Endothelial cell of umbilical vein (primary cell): ENCODE results near the gene PDE11A. TPM values are rescaled to one million over a fixed set of nuclear protein-coding genes. Genes with fewer than 3 reads are reported as not detected.

Source experiments
- BruUV-seq: library from RNA; stranded (reverse); fragments of 400-500 nt; replicated peaks from 2 replicates; lab custom pipeline; 2021; lab: Mats Ljungman, UMichigan
- CTCF ChIA-PET: fragments of 300-600, 350-600 bp; sonication (Branson Sonifier 250); formaldehyde crosslinking; loops from one replicate; lab custom pipeline; 2021; ENCODE audit warnings: antibody characterized with exemption, inconsistent platforms; lab: Charles Lee
- POLR2A ChIA-PET: fragments of 300-600, 350-600 bp; sonication (Branson Sonifier 250); formaldehyde crosslinking; loops from one replicate; lab custom pipeline; 2021; ENCODE audit warnings: antibody characterized with exemption, inconsistent platforms; lab: Charles Lee
- DNase-seq: peaks from one replicate; pipeline ENCODE4 v3.0.0-alpha.2; 2011; ENCODE audit warnings: low read depth, low spot score
- FAIRE-seq: peaks from 2 replicates; lab custom pipeline; 2011; peaks lifted over from hg19 to GRCh38; lab: Jason Lieb, UNC
- H2AFZ ChIP-seq: 2 replicates; pipeline ENCODE4 v1.6.0; 2012; ENCODE audit warnings: low read depth, low read length, control low read depth, inconsistent platforms
- H3K27ac ChIP-seq: 2 replicates; pipeline ENCODE4 v1.5.1; 2011; ENCODE audit warnings: low read depth, mild to moderate bottlenecking, control low read depth, low read length, moderate library complexity; ENCODE audit not compliant: insufficient read depth
- H3K27me3 ChIP-seq, 2 experiments: 2 replicates each; pipeline versions ENCODE4 v1.6.0 to v1.6.1; 2011; ENCODE audit warnings: low read length in 2 of 2, mixed read lengths in 1 of 2; ENCODE audit not compliant: control insufficient read depth in 2 of 2, insufficient read depth in 2 of 2
- H3K36me3 ChIP-seq, 2 experiments: 2 replicates in 1 of 2; 3 replicates in 1 of 2; pipeline ENCODE4 v1.5.1; 2011; ENCODE audit warnings: low read length in 2 of 2, mild to moderate bottlenecking in 1 of 2, moderate library complexity in 1 of 2; ENCODE audit not compliant: control insufficient read depth in 2 of 2, insufficient read depth in 2 of 2; ENCODE audit errors: extremely low read depth in 1 of 2
- H3K4me1 ChIP-seq: 3 replicates; pipeline ENCODE4 v1.5.1; 2011; ENCODE audit warnings: mild to moderate bottlenecking, low read length; ENCODE audit not compliant: control insufficient read depth, insufficient read depth; ENCODE audit errors: extremely low read depth
- H3K4me2 ChIP-seq: 2 replicates; pipeline ENCODE4 v1.6.1; 2011; ENCODE audit warnings: low read length, control low read depth, mixed read lengths; ENCODE audit not compliant: insufficient read depth
- H3K4me3 ChIP-seq, 3 experiments: fragments of 200-600 bp in 1 of 3; sonication (generic), shearing (Covaris generic) in 1 of 3; replicated peaks in 1 of 3; 2 replicates each; pipeline ENCODE4 v1.5.1; 2011 to 2016; ENCODE audit warnings: control low read depth in 3 of 3, low read length in 3 of 3, mild to moderate bottlenecking in 2 of 3, inconsistent platforms in 1 of 3, low read depth in 1 of 3, moderate library complexity in 1 of 3; ENCODE audit not compliant: insufficient read depth in 1 of 3
- H3K79me2 ChIP-seq: 2 replicates; pipeline ENCODE4 v1.6.0; 2012; ENCODE audit warnings: low read length, inconsistent platforms; ENCODE audit not compliant: control insufficient read depth, insufficient read depth
- H3K9ac ChIP-seq: replicated peaks from 2 replicates; pipeline ENCODE3; 2011; ENCODE audit warnings: low read length, control low read depth; ENCODE audit not compliant: insufficient read depth; ENCODE audit errors: extremely low read depth
- H3K9me1 ChIP-seq: replicated peaks from 3 replicates; pipeline ENCODE4 v1.6.0; 2011; ENCODE audit warnings: mild to moderate bottlenecking, low read length; ENCODE audit not compliant: control insufficient read depth, insufficient read depth; ENCODE audit errors: extremely low read depth
- H3K9me3 ChIP-seq: replicated peaks from 2 replicates; pipeline ENCODE4 v1.5.1; 2012; ENCODE audit warnings: low read length, inconsistent platforms; ENCODE audit not compliant: control insufficient read depth, insufficient read depth
- H4K20me1 ChIP-seq: replicated peaks from 2 replicates; pipeline ENCODE3; 2011; ENCODE audit warnings: mild to moderate bottlenecking, low read length; ENCODE audit not compliant: control insufficient read depth, insufficient read depth; ENCODE audit errors: extremely low read depth
- EZH2 ChIP-seq: IDR thresholded peaks from 2 replicates; pipeline ENCODE4 v1.6.1; 2012; ENCODE audit warnings: borderline replicate concordance, low read depth, mild to moderate bottlenecking, moderate library complexity, low read length, inconsistent platforms; ENCODE audit not compliant: severe bottlenecking
- FOS ChIP-seq: IDR thresholded peaks from 2 replicates; pipeline ENCODE4 v1.6.1; 2011; ENCODE audit warnings: mild to moderate bottlenecking, low read length, moderate library complexity, borderline replicate concordance; ENCODE audit not compliant: insufficient read depth
- GATA2 ChIP-seq: IDR thresholded peaks from 2 replicates; pipeline ENCODE4 v1.7.0; 2011; ENCODE audit warnings: low read depth, mild to moderate bottlenecking, moderate library complexity, mixed read lengths, low read length; ENCODE audit not compliant: insufficient read length, insufficient read depth
- JUN ChIP-seq: IDR thresholded peaks from 2 replicates; pipeline ENCODE4 v1.6.1; 2011; ENCODE audit warnings: borderline replicate concordance, low read depth; ENCODE audit not compliant: insufficient read length, insufficient read depth
- MYC ChIP-seq: IDR thresholded peaks from one replicate; pipeline ENCODE4 v1.6.1; 2011; ENCODE audit warnings: mild to moderate bottlenecking, low read depth, low read length
- POLR2A ChIP-seq: IDR thresholded peaks from 2 replicates; pipeline ENCODE4 v1.6.1; 2012; ENCODE audit warnings: low read depth, mild to moderate bottlenecking, control low read depth, low read length
- POLR2AphosphoS5 ChIP-seq: IDR thresholded peaks from 2 replicates; pipeline ENCODE4 v1.6.1; 2012; ENCODE audit warnings: low read depth, mild to moderate bottlenecking, control low read depth, low read length, moderate library complexity; ENCODE audit not compliant: insufficient read depth
- dilution Hi-C: fragments of 300-500 bp; cut with MboI; formaldehyde crosslinking; loops from one replicate; pipeline ENCODE4 v1.15.0; 2019; ENCODE audit warnings: low sequenced_read_pairs; ENCODE audit not compliant: extremely low pct_ligation_motif_present
- intact Hi-C: fragments of 100-400 bp; cut with micrococcal nuclease; formaldehyde crosslinking; loops from one replicate; pipeline ENCODE4 v1.10.0; 2022
- polyA plus RNA-seq, 4 experiments: library from polyadenylated mRNA; depleted of rRNA in 3 of 4; stranded (reverse) in 3 of 4; unstranded in 1 of 4; fragments of >200 nt; gene quantifications; 2 replicates each; pipeline versions ENCODE4 v1.2.1 to v1.2.3, GENCODE V29; 2011 to 2012; ENCODE audit warnings: missing spikeins in 1 of 4
- total RNA-seq: library from RNA; stranded (reverse); gene quantifications from 2 replicates; pipeline ENCODE4 v1.2.3, GENCODE V29; 2021
- TF ChIP-seq, protein P1 (sequence below): IDR thresholded peaks from 2 replicates; pipeline ENCODE4 v1.6.1; 2011; ENCODE audit not compliant: insufficient read depth, insufficient read length
- TF ChIP-seq, protein P2 (sequence below), 2 donors: IDR thresholded peaks; 1 replicate in 1 of 2; 2 replicates in 1 of 2; pipeline ENCODE4 v1.5.1; 2011; ENCODE audit warnings: low read length in 2 of 2, mild to moderate bottlenecking in 2 of 2, moderate library complexity in 2 of 2, control low read depth in 1 of 2, inconsistent platforms in 1 of 2, low read depth in 1 of 2; ENCODE audit not compliant: insufficient read depth in 1 of 2; ENCODE audit errors: extremely low read depth in 1 of 2

PDE11A gene
- total and polyA plus RNA-seq, 2 donors (not counting 3 experiments of a cell fraction or from before 2014, with no cell fraction given) = 0.07 to 0.51 TPM

DNA sequence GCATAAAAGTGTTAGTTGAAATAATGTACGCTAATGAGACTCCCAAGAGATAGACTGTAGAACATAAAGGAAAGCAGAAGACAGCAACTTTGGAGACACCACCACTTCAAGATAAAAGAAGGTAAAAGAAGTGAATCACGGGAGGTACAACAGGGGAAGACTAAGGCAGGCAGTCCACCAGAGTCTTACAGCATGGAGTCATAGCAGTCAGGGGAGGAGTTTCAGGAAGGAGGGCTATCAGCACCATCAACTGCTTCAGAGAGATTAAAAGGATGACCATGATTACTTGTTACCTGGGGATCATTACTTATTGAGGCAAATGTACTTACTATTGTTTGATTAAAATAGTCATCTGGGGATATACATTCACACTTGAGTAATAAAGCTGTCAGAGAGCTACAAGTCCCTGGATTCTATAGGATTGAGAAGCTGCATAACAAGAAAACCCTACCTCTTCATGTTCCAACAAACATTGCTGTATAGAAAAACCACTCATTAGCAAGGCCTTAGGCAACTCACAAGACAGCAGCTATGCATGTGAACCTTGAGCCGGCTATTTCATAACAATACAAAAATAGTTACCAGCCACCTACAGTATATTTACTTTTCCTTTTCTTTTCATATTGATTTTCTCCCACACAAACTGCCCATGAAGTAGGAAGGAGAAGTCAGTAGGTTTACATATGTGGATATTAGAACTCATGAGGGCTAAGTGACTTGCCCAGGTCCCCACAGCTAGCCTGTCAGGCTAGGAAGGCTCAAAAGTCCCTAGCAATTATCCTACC, 101.7 kb downstream of the PDE11A start:
- H3K4me3 ChIP-seq = no peak overlapping the region
- FAIRE-seq (no peak), DNase-seq (no peak)
- no peaks in the 10 kb centered on the region for H3K79me2 ChIP-seq
- H3K9me1 ChIP-seq = no peaks in the 10 kb centered on the region
- intact Hi-C loops (no loop called here), dilution Hi-C loops (no loop called here)
- CTCF ChIA-PET = no interaction called here
- POLR2A ChIA-PET = no interaction called here
- no peaks in the 10 kb centered on the region for H3K4me1 ChIP-seq
- H3K9me3 ChIP-seq = no peaks in the 10 kb centered on the region
- no peaks in the 10 kb centered on the region for H4K20me1 ChIP-seq
- H3K4me2 ChIP-seq = no peak overlapping the region
- TF ChIP-seq FOS = no peak
- no peak for TF ChIP-seq JUN
- no peak for TF ChIP-seq MYC
- BruUV-seq = no TSS peak
- no peaks in the 10 kb centered on the region for H3K27me3 ChIP-seq
- H3K27ac ChIP-seq = no peak overlapping the region
- H2AFZ ChIP-seq = no peak overlapping the region
- no peaks in the 10 kb centered on the region for H3K36me3 ChIP-seq
- no peak overlapping the region for H3K9ac ChIP-seq

DNA sequence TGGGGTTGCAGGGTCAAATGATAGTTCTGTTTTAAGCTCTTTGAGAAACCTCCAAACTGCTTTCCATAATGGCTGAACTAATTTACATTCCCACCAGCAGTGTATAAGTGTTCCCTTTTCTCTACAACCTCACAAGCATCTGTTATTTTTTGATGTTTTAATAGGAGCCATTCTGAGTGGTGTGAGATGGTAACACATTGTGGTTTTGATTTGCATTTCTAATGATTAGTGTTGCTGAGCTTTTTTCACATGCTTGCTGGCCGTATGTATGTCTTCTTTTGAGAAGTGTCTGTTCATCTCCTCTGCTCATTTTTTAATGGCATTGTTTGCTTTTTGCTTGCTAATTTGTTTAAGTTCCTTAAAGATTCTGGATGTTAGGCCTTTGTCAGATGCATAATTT, 107.7 kb downstream of the PDE11A start:
- POLR2A ChIA-PET = no interaction called here

More for the DNA sequence above, 107.7 kb downstream of the PDE11A start:
- CTCF ChIA-PET = no interaction called here
- no peaks in the 10 kb centered on the region for H3K4me1 ChIP-seq
- no peaks in the 10 kb centered on the region for H3K9me1 ChIP-seq
- no peak overlapping the region for H3K27ac ChIP-seq
- H3K9me3 ChIP-seq = no peaks in the 10 kb centered on the region
- no peak overlapping the region for H3K9ac ChIP-seq
- H3K36me3 ChIP-seq = no peaks in the 10 kb centered on the region
- DNase-seq (no peak), FAIRE-seq (no peak)
- no TSS peak for BruUV-seq
- no peak for TF ChIP-seq FOS
- TF ChIP-seq, protein P1, sequence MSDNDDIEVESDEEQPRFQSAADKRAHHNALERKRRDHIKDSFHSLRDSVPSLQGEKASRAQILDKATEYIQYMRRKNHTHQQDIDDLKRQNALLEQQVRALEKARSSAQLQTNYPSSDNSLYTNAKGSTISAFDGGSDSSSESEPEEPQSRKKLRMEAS = no peak
- TF ChIP-seq, protein P2, sequence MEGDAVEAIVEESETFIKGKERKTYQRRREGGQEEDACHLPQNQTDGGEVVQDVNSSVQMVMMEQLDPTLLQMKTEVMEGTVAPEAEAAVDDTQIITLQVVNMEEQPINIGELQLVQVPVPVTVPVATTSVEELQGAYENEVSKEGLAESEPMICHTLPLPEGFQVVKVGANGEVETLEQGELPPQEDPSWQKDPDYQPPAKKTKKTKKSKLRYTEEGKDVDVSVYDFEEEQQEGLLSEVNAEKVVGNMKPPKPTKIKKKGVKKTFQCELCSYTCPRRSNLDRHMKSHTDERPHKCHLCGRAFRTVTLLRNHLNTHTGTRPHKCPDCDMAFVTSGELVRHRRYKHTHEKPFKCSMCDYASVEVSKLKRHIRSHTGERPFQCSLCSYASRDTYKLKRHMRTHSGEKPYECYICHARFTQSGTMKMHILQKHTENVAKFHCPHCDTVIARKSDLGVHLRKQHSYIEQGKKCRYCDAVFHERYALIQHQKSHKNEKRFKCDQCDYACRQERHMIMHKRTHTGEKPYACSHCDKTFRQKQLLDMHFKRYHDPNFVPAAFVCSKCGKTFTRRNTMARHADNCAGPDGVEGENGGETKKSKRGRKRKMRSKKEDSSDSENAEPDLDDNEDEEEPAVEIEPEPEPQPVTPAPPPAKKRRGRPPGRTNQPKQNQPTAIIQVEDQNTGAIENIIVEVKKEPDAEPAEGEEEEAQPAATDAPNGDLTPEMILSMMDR (IDR thresholded peaks at IDR 0.05; ENCODE audit: extremely low read depth in 1 of 2, insufficient read depth in 1 of 2, low read depth in 1 of 2, low read length in 2 of 2) = no peak
- no peak for TF ChIP-seq GATA2
- no peak for TF ChIP-seq POLR2A
- TF ChIP-seq MYC = no peak
- TF ChIP-seq JUN = no peak
- TF ChIP-seq POLR2AphosphoS5 = no peak
- no peak for TF ChIP-seq EZH2
- intact Hi-C loops = no loop called here
- no peak overlapping the region for H3K4me3 ChIP-seq
- no peaks in the 10 kb centered on the region for H3K79me2 ChIP-seq
- no peaks in the 10 kb centered on the region for H4K20me1 ChIP-seq
- dilution Hi-C loops = no loop called here
- no peak overlapping the region for H3K4me2 ChIP-seq
- H2AFZ ChIP-seq = no peak overlapping the region
- H3K27me3 ChIP-seq = no peaks in the 10 kb centered on the region
